ENCODE data around the gene RIT2. TPM values are rescaled to one million over a fixed set of nuclear protein-coding genes. Genes with fewer than 3 reads are reported as not detected.
A peak's percentile ranks its signal among the peaks of the same experiment; 100 is the strongest.

Gene RIT2
- total RNA-seq, 1 experiment from 2014 or later, result 1.5 TPM

GRCh38 chr18:42758852-42759251, 356.6 kb downstream of the RIT2 start:
- ATAC-seq (no peak), DNase-seq (ENCODE audit: low spot score) (no peak)
- POLR2A ChIA-PET, result no interaction called here
- TF ChIP-seq GTF2I (CRISPR knock-in tag; conservative IDR thresholded peaks at IDR 0.05), result no peak
- no peak overlapping the region for H3K4me3 Mint-ChIP-seq
- H3K4me1 Mint-ChIP-seq, result peaks cover 12% of the 10 kb centered on the region
- peaks cover under 1% of the 10 kb centered on the region; the same call in 1 of the 2 replicates for H3K27me3 Mint-ChIP-seq (ENCODE audit: low read depth)
- CTCF ChIA-PET, result no interaction called here
- no peak overlapping the region for H3K27ac Mint-ChIP-seq
- peaks cover 4% of the 10 kb centered on the region; the same call in 1 of the 2 replicates for H3K9me3 Mint-ChIP-seq
- 0 out of 2 replicates have a peak, but pooled peaks cover 2% of the 10 kb centered on the region for H3K36me3 Mint-ChIP-seq

GRCh38 chr18:42756214-42756613, 359.3 kb downstream of the RIT2 start:
- Mint-ChIP-seq H3K9me3 (peaks cover 4% of the 10 kb centered on the region; the same call in 1 of the 2 replicates), H3K4me3 (no peak overlapping the region), H3K36me3 (0 out of 2 replicates have a peak, but pooled peaks cover 2% of the 10 kb centered on the region), H3K27me3 (ENCODE audit: low read depth) (no peaks in the 10 kb centered on the region), H3K27ac (no peak overlapping the region), H3K4me1 (peaks cover 20% of the 10 kb centered on the region)
- no peak for ATAC-seq
- POLR2A ChIA-PET, result no interaction called here
- TF ChIP-seq ZNF671 (CRISPR knock-in tag; IDR thresholded peaks at IDR 0.05) (no peak), ZNF121 (CRISPR knock-in tag; IDR thresholded peaks at IDR 0.05) (no peak)
- CTCF ChIA-PET, result no interaction called here
- no peak for DNase-seq (ENCODE audit: low spot score)

- peak; percentile 16 for DNase-seq (ENCODE audit: low spot score)
- Mint-ChIP-seq H3K9me3 (peaks cover 13% of the 10 kb centered on the region), H3K4me1 (peaks cover 19% of the 10 kb centered on the region), H3K27ac (no peak overlapping the region), H3K36me3 (peaks cover 14% of the 10 kb centered on the region), H3K4me3 (no peak overlapping the region), H3K27me3 (ENCODE audit: low read depth) (no peaks in the 10 kb centered on the region)
- no peak for TF ChIP-seq ZNF396 (CRISPR knock-in tag; IDR thresholded peaks at IDR 0.05; ENCODE audit: borderline replicate concordance)
- TF ChIP-seq SOX15 (CRISPR knock-in tag; IDR thresholded peaks at IDR 0.05), result no peak
- TF ChIP-seq TEAD4 (CRISPR knock-in tag; IDR thresholded peaks at IDR 0.05), result no peak
- TF ChIP-seq ELF4 (CRISPR knock-in tag; IDR thresholded peaks at IDR 0.05; ENCODE audit: low read depth), result no peak
- POLR2A ChIA-PET, result no interaction called here
- CTCF ChIA-PET, result interaction anchor here (0.6 to 2.2 kb wide), 2 partner anchors 118 to 157 kb away, joined by 3 to 6 read pairs; no protein-coding TSS in a partner anchor
- ATAC-seq, result peak; percentile 82
Measured at GRCh38 chr18:42752916-42753315, 362.6 kb downstream of the RIT2 start.

- Mint-ChIP-seq H3K27me3 (ENCODE audit: low read depth) (no peaks in the 10 kb centered on the region), H3K27ac (peak overlapping the region; percentile 77)
Measured at GRCh38 chr18:42746794-42747193, 368.7 kb downstream of the RIT2 start.

More at GRCh38 chr18:42746794-42747193, 368.7 kb downstream of the RIT2 start:
- Mint-ChIP-seq H3K36me3 (peaks cover 21% of the 10 kb centered on the region), H3K9me3 (peaks cover 17% of the 10 kb centered on the region), H3K4me3 (no peak overlapping the region), H3K4me1 (peaks cover 45% of the 10 kb centered on the region)
- ChIA-PET CTCF (no interaction called here), POLR2A (no interaction called here)
- DNase-seq (ENCODE audit: low spot score) (no peak), ATAC-seq (no peak)
- TF ChIP-seq CREM (CRISPR knock-in tag; IDR thresholded peaks at IDR 0.05) (no peak), ZNF425 (CRISPR knock-in tag; conservative IDR thresholded peaks at IDR 0.05) (no peak), ZMAT4 (CRISPR knock-in tag; IDR thresholded peaks at IDR 0.05) (no peak), SOX15 (CRISPR knock-in tag; IDR thresholded peaks at IDR 0.05) (no peak), E2F4 (CRISPR knock-in tag; IDR thresholded peaks at IDR 0.05; ENCODE audit: borderline replicate concordance, low read depth) (no peak), NR2C2 (CRISPR knock-in tag; IDR thresholded peaks at IDR 0.05) (no peak), NFE2L1 (CRISPR knock-in tag; IDR thresholded peaks at IDR 0.05) (no peak), JUN (CRISPR knock-in tag; IDR thresholded peaks at IDR 0.05) (no peak), IRF1 (CRISPR knock-in tag; IDR thresholded peaks at IDR 0.05) (no peak), NR3C1 (CRISPR knock-in tag; conservative IDR thresholded peaks at IDR 0.05; ENCODE audit: low read depth) (no peak), MXD4 (CRISPR knock-in tag; IDR thresholded peaks at IDR 0.05; ENCODE audit: borderline replicate concordance) (no peak), IRF2 (CRISPR knock-in tag; IDR thresholded peaks at IDR 0.05; ENCODE audit: borderline replicate concordance, low read depth) (no peak), OVOL2 (CRISPR knock-in tag; IDR thresholded peaks at IDR 0.05; ENCODE audit: borderline replicate concordance) (no peak), GABPB1 (CRISPR knock-in tag; IDR thresholded peaks at IDR 0.05) (no peak), ZNF138 (CRISPR knock-in tag; conservative IDR thresholded peaks at IDR 0.05) (no peak), HMGA2 (CRISPR knock-in tag; IDR thresholded peaks at IDR 0.05) (no peak)

All from WTC11 (cell line).